SK-N-MC (cell line): ENCODE measurements around the gene HYDIN.
"Not testable (repeated sequence)": the region's sequence is repeated elsewhere in the genome, so short reads cannot be mapped to it uniquely, and the experiment has no call there.

Experiments
- DNase-seq: peaks from one replicate; pipeline ENCODE4 v3.0.0-alpha.2; 2011; ENCODE audit warnings: low read depth, low spot score
- H3K27ac ChIP-seq: fragments of 200-600 bp; sonication (generic); 2 replicates; pipeline ENCODE4 v1.5.1; 2016; ENCODE audit warnings: mixed run types
- H3K36me3 ChIP-seq: fragments of 200-600 bp; sonication (generic); 2 replicates; pipeline ENCODE4 v1.6.1; 2017; ENCODE audit warnings: antibody characterized with exemption, low read length, mixed read lengths; ENCODE audit not compliant: insufficient read depth
- H3K4me3 ChIP-seq: fragments of 200-600 bp; sonication (generic); 2 replicates; pipeline ENCODE4 v1.5.1; 2016
- H3K9ac ChIP-seq: fragments of 200-600 bp; sonication (generic); 2 replicates; pipeline ENCODE4 v1.8.0; 2017; ENCODE audit warnings: mixed run types, mixed read lengths; ENCODE audit not compliant: insufficient read length
- H3K9me3 ChIP-seq: fragments of 200-600 bp; sonication (generic); 2 replicates; pipeline ENCODE4 v1.6.1; 2017; ENCODE audit warnings: low read depth, mild to moderate bottlenecking, antibody characterized with exemption, low read length, moderate library complexity, mixed read lengths

The HYDIN gene

DNA sequence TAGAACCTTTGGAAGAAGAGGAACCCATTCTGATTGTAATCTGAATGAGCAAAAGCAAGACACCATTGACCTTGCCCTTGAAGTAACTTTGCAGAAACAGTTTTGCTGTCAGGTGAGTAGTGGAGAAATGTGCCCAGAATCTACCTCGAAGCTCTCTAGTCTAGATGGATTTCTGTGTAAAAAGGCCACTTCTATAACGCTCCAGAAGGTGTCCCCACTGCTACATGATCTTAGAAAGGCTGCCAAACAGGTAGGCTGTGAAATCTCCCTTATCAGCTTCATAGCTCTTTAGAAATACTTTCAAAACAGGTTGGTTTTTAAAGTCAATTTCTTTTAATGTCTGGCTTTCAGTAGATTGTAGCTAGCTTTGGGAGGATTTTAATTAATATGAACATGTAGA lies 230.8 kb downstream of the HYDIN start:
- H3K36me3 ChIP-seq, H3K4me3 ChIP-seq, H3K9me3 ChIP-seq, H3K27ac ChIP-seq, H3K9ac ChIP-seq, DNase-seq: not testable (repeated sequence)

DNA sequence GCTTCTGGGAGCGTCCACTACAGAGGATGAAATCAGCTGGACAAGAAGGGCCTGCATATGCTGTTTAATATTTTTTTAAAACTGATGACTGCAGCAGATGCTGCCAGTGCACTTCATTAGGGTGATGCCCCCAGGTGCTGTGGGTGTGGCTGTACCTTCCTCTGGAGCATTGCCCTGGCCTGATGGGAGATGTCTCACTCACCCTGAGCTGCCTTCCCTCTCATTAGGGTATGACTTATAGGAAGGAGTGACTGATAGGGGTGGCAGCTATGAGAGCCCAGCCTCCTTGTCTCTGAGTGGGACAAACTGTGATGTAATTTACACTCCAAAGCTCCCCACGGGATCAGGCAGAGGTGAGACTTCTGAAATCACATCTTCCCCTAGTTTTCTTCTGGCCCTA lies 234.7 kb downstream of the HYDIN start:
- not testable (repeated sequence) for H3K4me3 ChIP-seq, H3K9me3 ChIP-seq, H3K36me3 ChIP-seq, H3K9ac ChIP-seq, DNase-seq, H3K27ac ChIP-seq

DNA sequence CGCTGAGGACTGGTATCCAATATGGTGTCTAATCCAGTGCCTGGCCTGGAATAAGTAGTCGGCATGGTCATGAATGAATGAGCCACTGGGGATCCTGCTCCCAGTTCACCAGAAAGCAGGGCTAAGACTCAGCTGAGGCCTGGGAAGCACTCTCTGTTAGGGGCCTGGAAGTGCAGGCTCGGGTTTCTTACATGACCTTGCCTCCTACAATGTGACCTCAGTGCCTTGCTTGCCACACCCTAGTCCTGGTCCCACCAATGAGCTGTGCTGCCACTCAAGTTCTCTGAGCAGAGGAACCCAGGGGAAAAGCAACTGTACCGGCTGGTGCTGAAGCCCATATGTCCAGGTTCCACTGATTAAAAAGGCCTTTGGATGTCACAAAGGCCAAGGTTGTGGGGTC lies 238.0 kb downstream of the HYDIN start:
- H3K27ac ChIP-seq, DNase-seq, H3K4me3 ChIP-seq, H3K36me3 ChIP-seq, H3K9ac ChIP-seq, H3K9me3 ChIP-seq: not testable (repeated sequence)

DNA sequence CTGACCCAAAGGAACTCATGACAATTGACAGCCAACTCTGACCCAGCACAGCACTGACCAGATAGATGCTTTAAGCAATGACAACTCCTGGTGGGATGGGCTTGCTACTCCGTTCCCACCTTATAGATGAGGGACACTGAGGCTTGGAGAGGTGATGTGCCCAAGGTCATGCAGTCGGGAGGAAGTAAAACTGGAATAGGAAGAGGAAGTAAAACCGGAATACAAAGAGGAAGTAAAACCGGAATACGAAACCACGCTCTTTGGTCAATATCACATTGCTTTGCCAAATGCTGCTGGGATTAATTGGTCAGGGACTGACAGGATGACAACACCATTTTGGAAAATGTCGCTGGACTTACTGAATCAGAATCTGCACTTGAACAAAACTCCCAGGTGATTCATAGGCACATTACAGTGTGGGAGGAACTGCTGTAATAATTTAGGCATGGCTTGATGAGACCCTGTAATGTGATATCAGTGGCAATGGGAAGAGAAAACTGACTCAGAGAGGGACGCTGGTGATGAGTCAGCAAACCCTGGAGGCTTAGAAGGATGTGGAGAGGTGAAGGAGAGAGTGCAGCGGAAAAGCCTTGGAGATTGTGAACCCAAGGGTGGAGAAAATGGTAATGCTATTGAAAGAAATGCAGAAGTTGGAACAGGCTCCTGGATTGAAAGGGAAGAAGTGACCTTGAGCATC lies 243.4 kb downstream of the HYDIN start:
- H3K9me3 ChIP-seq, H3K9ac ChIP-seq, H3K36me3 ChIP-seq, H3K4me3 ChIP-seq, DNase-seq, H3K27ac ChIP-seq: not testable (repeated sequence)

DNA sequence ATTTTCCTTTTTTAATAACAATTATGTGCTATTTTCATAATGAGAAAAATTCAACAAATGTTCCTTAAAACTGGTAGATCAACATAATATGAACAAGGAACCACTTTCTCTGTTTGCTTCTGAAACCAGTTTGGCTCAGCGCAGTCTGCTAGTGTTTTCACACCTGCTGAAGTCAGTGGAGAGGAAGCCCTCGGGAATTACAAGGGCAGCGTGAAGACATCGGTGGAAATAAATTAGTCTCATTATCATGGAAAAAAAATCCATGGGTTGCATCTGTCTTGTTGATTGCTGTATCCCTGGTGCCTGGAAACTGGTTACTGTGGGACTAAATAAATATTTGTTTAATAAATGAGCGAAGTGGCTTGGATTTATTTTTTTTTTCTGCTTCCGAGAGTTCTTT lies 245.8 kb downstream of the HYDIN start:
- not testable (repeated sequence) for H3K36me3 ChIP-seq, H3K4me3 ChIP-seq, H3K27ac ChIP-seq, H3K9me3 ChIP-seq, DNase-seq, H3K9ac ChIP-seq

DNA sequence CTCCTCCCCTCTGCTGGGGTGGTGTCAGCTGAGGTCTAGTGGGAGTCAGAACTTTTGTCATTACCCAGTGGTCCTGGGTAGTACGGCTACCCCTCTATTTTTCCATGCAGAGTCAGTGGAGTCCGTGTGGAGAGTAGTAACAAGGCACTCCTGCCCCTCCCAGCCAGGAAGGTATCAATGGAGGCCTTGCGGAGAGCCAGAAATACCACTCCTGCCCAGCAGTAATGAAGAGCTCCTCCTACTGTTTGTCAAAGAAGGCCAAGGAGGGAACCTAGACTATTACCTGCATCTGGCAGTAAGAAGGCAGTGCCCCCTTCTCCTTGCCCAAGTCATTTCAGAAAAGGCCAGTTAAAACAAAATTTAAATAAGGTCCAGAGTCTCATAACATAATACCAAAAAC lies 262.2 kb downstream of the HYDIN start:
- not testable (repeated sequence) for H3K9me3 ChIP-seq, H3K9ac ChIP-seq, DNase-seq, H3K27ac ChIP-seq, H3K4me3 ChIP-seq, H3K36me3 ChIP-seq

DNA sequence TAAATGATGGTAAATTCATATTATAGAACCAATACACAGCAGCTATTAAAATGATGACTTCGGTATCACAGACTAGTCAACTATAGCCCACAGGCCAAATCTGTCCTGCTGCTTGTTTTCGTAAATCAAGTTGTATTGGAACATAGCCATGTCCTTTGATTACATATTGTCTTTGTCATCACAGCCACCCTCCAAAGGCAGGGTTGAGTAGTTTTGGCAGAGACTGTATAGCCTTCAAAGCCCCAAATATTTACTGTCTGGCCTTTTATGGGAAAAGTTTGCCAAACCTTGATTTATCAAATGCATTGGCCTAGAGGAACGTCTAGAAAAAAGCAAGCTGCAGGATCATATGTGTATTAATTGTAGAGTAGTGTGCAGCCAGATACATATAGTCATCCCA lies 270.4 kb downstream of the HYDIN start:
- not testable (repeated sequence) for H3K9ac ChIP-seq, H3K4me3 ChIP-seq, DNase-seq, H3K9me3 ChIP-seq, H3K36me3 ChIP-seq, H3K27ac ChIP-seq

DNA sequence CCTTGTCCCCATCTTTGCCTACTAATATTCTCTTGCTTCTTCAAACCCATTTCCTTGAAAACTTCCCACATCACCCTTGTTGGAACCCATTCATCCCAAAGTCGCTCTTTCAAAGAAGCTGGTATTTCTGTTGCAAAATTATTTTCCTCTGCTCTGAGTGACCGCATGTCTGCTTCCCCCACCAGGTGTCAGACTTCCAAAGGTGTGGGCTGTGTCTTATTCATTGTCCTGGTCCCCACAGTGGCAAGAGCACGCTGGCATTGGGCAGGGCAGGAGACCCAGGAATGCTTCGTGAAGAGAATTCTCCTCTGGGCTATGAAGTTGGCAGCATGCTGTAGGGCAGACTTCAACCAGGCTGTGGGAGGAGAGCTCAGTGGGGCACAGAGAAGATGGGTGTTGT lies 275.6 kb downstream of the HYDIN start:
- not testable (repeated sequence) for H3K27ac ChIP-seq, H3K9ac ChIP-seq, H3K4me3 ChIP-seq, H3K9me3 ChIP-seq, DNase-seq, H3K36me3 ChIP-seq

DNA sequence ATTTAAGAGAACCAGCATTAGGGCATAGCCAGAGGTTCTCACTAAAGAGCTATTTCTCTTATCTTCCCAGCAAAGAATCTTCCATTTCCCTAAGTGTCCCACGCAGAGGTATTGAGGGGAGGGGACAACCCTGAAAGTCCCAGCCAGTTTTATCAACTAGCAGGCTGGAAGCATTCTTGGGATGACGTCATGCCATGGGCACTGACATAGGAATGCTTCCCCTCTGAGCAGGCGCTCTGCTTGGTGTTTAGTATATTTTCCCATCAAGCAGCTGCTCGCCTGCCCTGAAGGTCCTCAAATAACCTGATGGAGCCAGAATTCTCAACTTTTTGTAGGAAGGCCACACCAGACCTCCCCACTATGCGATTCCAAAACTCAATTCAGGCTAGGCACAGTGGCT lies 276.7 kb downstream of the HYDIN start:
- not testable (repeated sequence) for DNase-seq, H3K4me3 ChIP-seq, H3K9me3 ChIP-seq, H3K27ac ChIP-seq, H3K9ac ChIP-seq, H3K36me3 ChIP-seq

DNA sequence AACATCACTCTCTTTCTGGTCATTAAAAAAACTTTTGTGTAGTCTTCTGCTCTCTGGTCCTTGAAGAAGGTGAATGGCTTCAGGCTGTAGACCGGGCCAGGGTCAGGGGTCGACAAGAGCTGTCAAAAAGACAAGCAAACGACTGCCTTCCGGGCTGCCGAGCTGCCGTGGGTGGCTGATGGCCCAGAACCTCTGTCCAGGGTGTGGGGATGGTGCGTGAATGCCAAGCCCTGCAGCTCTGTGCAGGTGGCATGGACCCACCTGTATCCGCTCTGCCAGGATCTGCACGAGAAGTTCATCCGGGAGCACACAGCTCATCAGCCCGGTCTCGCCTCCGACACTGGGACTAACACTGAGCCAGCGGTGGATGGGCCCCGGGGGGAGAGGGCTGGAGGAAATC lies 287.0 kb downstream of the HYDIN start:
- H3K9me3 ChIP-seq, H3K4me3 ChIP-seq, DNase-seq, H3K27ac ChIP-seq, H3K9ac ChIP-seq, H3K36me3 ChIP-seq: not testable (repeated sequence)

DNA sequence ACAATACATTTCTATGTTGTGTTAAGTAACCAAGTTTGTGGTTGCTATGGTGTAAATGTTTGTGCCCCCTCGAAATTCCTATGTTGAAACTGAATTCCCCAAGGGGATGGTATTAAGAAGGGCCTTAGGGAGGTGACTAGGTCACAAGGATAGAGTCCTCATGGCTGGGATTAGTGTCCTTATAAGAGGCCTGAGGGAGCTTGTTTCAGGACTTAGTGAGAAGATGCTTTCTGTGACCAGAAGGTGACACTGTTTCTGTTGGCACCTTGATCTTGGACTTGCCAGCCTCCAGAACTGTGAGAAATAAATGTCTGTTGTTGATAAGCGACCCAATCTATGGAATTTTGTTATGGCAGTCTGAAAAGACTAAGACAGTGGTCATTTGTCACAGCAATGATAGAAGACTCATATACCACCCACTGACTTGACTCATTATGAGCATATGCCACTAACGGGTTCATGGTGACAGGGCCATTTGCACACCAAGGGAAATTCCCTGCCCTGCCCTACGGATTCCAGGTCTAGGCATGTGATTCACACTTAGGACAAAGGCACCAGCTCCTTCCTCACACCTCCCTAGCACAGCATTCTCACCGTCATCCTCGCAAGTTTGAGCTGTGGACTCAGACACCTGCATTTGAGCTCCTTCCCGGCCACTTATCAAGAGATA lies 290.7 kb downstream of the HYDIN start:
- H3K9me3 ChIP-seq, H3K4me3 ChIP-seq, DNase-seq, H3K27ac ChIP-seq, H3K36me3 ChIP-seq, H3K9ac ChIP-seq: not testable (repeated sequence)

DNA sequence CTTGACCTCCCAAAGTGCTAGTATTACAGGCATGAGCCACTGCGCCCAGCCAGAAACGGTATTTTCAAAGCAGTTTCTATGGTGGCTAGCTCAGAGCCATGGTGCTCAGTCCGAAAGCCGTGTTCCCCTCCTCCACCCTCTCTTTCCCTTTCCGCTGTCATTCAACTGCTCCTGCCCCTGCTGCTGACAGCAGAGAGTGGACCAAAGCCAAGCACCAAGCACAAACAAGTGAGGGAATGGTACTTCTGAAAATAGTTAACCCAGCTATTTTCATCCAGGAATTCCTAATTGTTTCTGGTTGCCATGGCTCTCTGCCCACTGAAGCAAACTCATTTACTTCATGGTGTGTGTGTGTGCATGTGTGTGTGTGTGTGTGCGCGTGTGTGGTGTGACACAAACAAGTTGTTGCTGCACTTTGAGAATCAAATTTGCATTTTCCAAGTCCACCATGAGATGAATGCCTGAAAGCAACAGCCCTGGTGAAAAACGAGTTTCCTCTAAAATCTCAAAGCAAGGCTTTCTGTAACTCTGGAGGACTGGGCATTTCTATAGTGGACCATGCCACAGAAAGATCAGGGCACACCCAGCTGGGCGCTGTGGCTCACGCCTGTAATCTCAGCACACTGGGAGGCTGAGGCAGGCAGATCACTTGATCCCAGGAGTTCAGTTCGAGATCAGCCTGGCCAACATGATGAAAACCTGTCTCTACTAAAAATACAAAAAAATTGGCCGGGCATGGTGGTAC lies 293.6 kb downstream of the HYDIN start:
- not testable (repeated sequence) for DNase-seq, H3K4me3 ChIP-seq

DNA sequence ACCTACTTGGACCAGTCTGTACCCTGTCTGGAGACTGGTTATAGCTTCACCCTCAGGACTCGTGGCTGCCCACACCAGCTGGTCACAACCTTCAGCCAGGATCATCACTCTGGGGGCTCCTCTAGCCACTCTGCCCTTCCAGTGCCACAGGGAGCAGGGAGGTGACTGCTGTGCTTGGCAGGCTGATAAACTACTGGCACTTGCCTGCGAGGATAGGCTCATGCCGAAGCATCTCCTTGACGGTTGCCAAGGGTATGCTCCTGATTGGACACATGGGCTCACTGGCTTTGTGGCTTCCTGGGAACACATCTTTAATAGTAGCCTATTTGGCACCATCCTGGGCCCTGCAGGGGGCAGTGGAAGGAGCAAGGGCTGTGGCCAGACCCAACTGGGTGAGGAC lies 295.2 kb downstream of the HYDIN start:
- H3K9ac ChIP-seq, H3K36me3 ChIP-seq, H3K9me3 ChIP-seq, DNase-seq, H3K4me3 ChIP-seq, H3K27ac ChIP-seq: not testable (repeated sequence)

More for the DNA sequence above, 293.6 kb downstream of the HYDIN start:
- H3K9me3 ChIP-seq, H3K27ac ChIP-seq, H3K9ac ChIP-seq, H3K36me3 ChIP-seq: not testable (repeated sequence)

DNA sequence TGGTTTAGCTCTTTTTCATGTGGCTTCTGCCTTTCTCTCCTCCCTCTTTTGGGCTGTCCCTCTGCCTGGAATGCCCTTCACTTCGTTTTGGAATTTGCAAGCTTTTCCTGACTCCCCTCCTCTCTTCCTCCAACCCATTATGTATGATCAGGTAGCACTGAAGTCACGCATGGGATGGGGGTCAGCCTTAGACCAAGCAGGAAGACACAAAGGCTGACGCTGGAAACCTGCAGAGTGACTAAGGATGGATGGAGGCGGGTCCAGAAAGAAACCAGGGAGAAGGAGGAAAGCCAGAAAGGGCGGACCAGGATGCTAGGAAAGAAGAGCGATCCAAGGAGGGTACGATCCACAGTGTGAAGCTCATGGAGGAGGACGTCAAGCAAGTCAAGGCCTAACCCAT lies 296.8 kb downstream of the HYDIN start:
- H3K36me3 ChIP-seq, DNase-seq, H3K4me3 ChIP-seq, H3K9ac ChIP-seq, H3K9me3 ChIP-seq, H3K27ac ChIP-seq: not testable (repeated sequence)

DNA sequence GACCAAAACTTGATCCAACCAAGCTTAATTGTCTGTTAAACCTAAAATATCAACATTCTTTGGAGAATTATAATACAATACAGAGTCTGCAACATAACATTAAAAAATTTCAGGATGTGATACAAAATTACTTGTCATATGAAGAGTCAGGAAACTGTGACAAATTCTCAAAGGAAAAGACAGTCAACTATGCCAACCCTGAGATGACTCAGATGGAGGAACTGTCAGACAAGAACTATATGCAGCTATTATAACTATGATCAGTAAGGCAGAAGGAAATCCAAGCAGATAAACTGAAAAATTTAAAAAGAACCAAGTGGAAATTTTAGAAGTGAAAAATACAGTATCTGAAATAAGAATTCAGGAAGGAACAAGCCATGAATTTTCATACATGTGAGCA lies 299.8 kb downstream of the HYDIN start:
- not testable (repeated sequence) for H3K9me3 ChIP-seq, DNase-seq

More for the DNA sequence above, 299.8 kb downstream of the HYDIN start:
- not testable (repeated sequence) for H3K4me3 ChIP-seq, H3K9ac ChIP-seq, H3K36me3 ChIP-seq, H3K27ac ChIP-seq
